TTC549 (cell line): ENCODE data around the gene PLXDC1.
"Not testable (repeated sequence)": the region's sequence is repeated elsewhere in the genome, so short reads cannot be mapped to it uniquely, and the experiment has no call there.

ENCODE experiments used
- FAIRE-seq: peaks from 2 replicates; lab custom pipeline; 2012; peaks lifted over from hg19 to GRCh38; lab: Jason Lieb, UNC

PLXDC1 gene

GRCh38 chr17:39057701-39058206 lies 93.7 kb downstream of the PLXDC1 start:
- FAIRE-seq, result no peak

DNA sequence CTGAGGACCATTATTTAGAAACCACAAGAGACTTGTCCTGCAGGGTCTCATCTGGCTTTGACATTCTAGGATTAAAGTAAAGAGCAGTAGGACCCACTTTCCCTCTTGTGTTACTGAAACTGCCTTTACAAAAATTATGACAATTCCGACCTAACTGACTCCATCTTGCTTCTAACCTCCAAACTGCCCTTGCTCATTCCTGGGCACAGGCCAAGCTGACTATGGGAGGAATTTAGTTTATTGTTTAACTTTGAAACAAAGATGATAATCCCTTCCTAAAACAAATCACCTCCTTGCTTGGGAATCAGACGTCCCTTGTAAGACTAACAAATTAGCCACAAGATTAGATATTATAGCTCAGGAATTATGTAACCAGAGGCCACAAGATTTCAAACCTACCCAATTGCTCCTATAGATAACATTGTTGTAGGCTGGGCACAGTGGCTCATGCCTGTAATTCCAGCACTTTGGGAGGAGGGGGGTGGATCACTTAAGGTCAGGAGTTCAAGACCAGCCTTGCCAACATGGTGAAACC lies 97.3 kb downstream of the PLXDC1 start:
- no peak for FAIRE-seq

DNA sequence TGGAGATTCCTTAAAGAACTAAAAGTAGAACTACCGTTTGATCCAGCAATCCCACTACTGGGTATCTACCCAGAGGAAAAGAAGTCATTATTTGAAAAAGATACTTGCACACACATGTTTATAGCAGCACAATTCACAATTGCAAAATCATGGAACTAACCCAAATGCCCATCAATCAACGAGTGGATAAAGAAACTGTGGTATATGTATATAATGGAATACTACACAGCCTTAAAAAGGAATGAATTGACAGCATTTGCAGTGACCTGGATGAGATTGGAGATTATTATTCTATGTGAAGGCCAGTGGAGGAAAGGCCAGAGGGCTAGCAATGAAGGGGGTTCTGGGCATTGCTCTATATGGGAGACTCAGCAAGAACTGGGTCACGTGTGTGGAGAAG lies 99.0 kb downstream of the PLXDC1 start:
- FAIRE-seq, result not testable (repeated sequence)

- FAIRE-seq, result no peak
These were observed 100.3 kb downstream of the PLXDC1 start for GRCh38 chr17:39051001-39051585.

GRCh38 chr17:39045948-39046679 lies 105.3 kb downstream of the PLXDC1 start:
- FAIRE-seq, result no peak

- FAIRE-seq, result no peak
These were observed 115.4 kb downstream of the PLXDC1 start for GRCh38 chr17:39036009-39036408.

DNA sequence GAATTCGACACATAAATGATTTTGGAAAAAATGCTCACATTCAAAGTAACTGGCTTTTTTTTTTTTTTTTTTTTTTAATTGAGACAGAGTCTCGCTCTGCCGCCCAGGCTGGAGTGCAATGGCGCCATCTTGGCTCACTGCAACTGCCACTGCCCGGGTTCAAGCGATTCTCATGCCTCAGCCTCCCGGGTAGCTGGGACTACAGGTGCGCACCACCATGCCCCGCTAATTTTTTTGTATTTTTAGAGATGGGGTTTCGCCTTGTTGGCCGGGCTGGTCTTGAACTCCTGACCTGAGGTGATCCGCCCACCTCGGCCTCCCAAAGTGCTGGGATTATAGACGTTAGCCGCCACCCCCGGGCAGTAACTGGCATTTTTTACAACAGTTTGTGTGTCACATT lies 115.9 kb downstream of the PLXDC1 start:
- not testable (repeated sequence) for FAIRE-seq

DNA sequence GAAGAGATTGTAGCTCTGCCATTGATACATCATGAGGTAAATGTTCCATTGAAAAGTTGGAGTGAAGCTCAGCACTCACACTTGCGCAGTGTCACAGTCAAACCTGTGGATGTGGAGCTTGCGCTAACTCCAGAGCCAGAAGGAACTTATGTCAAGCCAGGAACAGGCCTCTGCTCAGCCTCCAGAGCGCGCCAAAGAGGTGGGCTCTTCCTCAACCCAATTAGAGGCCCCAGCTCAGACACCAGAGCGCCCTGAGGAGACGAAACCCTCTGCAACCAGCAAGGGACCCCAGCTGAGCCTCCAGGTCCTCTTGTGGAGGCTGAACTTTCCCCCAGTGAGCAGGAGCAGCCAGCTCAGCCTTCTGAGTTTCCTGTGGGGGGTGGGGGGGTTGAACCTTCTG lies 122.7 kb downstream of the PLXDC1 start:
- no peak for FAIRE-seq

- no peak for FAIRE-seq
These were observed 123.9 kb downstream of the PLXDC1 start for GRCh38 chr17:39027455-39028035.

GRCh38 chr17:39026980-39027451 lies 124.4 kb downstream of the PLXDC1 start:
- FAIRE-seq, result no peak

GRCh38 chr17:39026346-39026745 lies 125.1 kb downstream of the PLXDC1 start:
- not testable (repeated sequence) for FAIRE-seq

GRCh38 chr17:39022924-39023323 lies 128.5 kb downstream of the PLXDC1 start:
- FAIRE-seq, result no peak

DNA sequence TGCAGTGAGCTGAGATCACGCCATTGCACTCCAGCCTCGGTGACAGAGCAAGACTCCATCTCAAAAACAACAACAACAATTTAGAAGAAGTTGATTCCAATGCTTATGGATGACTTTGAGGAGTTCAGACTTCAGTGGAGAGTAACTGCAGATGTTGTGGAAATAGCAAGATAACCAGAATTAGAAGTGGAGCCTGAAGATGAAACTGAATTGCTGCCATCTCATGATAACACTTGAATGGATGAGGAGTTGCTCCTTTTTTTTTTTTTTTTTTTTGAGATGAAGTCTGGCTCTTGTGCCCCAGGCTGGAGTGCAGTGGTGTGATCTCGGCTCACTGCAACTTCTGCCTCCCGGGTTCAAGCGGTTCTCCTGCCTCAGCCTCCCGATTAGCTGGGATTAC lies 131.4 kb downstream of the PLXDC1 start:
- not testable (repeated sequence) for FAIRE-seq

DNA sequence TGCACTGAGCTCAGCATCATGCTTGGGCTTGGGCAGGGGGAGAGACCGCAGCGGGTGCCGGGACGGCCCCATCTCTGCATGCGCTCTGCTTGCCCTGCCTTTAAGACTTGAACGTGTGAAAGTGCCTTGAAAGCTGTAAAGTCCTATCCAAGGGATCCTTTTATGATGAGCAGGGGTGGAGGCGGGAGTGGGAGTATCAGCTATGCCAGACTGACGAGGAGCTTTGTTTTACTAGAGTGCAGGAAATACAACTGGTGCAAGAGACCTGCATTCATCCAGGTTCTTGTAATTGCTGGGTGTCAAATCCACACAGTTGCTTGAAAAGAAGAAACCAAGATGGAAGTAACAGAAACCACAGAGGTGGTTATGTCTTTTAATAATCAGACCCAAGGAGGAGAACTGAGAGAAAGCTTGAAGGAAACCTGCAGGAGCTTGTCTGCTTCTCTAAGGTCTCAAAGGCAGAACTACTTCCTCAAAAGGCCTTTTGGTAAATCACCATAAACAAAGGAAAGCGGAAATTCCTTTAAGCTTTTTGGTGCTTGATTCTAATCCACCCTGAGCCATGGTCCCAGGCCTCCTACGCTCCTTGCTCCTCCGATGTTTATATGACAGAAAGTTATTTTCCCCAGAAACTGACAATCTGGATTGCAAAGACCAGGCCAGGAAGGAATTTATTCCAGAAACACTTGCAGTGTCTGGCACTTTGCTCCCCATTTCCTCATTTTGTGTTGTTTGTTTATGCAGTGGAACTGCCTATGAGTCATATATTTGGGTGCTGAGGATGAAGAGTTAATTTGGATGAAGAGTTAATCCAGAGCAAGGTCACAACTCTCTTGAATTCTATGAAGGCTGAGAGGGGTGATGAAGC lies 132.9 kb downstream of the PLXDC1 start:
- no peak for FAIRE-seq

DNA sequence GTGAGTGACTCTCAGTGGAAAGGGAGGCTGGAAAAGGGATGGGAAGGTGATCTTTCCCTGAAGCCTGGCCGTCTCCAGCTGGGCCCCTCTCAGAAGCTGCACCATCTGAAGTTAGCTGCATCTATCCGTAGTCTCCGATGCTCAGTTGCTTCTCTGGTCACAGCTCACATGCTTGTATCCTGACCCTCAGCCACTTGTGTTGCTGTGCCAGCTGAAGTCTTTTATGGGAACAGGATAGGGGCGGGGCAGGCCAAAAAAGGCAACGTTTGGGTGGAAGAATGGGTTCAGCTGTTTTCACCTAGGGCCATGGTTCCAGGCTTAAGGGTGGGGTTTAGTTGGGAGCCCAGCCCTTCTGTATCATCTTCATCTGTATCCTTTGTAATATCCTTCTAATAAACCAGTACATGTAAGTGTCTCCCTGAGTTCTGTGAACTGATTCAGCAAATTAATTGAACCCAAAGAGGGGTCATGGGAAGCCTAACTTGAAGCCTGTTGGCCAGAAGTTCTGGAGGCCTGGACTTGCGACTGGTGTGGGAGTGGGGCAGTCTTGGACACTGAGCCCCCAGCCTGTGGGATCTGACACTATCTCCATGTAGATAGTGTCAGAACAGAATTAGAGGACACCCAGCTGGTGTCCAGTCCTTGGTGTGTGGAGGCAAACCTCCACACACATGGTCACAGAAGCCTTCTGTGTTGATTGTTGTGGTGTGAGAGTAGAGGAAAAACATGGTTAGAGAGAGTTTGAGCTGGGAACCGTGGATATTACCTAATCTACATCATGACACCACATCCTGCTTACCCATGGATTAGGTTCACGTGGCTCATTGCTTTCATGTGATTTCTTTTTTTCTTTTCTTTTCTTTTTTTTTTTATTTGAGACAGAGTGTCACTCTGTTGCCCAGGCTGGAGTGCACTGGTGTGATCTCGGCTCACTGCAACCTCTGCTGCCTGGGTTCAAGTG lies 135.0 kb downstream of the PLXDC1 start:
- no peak for FAIRE-seq

- FAIRE-seq, result no peak
These were observed 135.9 kb downstream of the PLXDC1 start for GRCh38 chr17:39015546-39015935.

DNA sequence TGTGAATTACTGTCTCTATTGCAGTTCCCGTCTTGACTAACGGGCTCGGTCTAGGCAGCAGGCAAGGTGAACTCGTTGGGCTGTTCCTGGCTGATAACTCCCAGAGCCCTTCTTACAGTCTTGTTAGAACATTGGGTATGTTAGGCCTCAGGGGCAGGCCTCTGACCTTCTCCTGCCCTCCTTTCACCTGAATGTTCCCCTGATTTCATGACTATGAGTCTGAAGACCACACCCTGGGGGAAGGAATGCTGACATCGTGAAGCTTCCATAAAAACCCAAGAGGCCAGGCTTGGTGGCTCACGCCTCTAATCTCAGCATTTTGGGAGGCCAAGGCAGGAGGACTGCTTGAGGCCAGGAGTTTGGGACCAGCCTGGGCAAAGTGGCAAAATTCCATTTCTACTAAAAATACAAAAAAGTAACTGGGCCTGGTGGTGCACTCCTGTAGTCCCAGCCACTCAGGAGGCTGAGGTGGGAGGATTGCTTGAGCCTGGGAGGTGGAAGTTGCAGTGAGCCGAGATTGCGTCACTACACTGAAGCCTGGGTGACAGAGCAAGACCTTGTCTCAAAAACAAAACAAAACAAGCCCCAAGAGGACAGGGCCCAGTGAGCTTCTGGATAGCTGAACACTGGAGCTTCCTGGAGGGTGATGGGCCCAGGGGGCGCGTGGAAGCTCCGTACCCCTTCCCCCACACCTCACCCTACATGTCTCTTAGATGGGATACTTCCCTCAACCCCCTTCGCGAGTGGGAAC lies 136.5 kb downstream of the PLXDC1 start:
- no peak for FAIRE-seq

DNA sequence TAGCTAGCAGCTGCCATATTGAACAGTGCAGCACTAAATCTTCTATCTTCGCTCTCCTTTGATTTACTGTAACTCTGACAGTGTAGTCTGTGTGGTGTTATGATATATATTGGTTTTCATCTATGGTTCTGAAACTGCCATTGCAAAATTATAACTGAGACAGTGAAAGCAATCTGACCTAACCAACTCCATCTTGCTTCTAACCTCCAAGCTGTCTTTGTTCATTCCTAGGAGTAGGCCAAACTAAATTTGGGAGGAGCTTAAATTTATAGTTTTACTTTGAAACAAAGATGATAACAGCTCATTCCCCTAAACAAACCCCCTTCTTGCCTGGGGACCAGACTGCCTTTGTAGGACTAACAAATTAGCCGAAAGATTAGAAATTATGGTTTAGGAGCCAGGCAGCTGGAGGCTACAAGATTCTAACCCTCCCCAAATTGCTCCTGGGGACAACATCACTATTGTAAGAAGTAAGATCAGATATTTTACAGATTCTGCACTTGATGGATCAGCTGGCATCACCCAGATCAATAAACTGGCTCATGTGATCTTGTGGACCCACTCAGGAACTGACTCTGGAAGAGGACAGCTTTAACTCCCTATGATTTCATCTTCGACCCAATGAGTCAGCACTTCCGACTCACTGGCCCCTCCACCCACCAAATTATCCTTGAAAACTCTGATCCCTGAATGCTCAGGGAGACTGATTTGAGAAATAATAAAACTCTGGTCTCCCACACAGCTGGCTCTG lies 137.2 kb downstream of the PLXDC1 start:
- no peak for FAIRE-seq
